SU-DHL-6 (cell line): ENCODE measurements around the gene SCFD2.

Experiments
- H2AFZ ChIP-seq: fragments of 200-600 bp; sonication (generic); 2 replicates; pipeline ENCODE4 v1.6.1; 2014; ENCODE audit warnings: low read depth, mild to moderate bottlenecking, moderate library complexity, mixed read lengths, antibody characterized with exemption, low read length; ENCODE audit not compliant: severe bottlenecking
- H3F3A ChIP-seq: fragments of 200-600 bp; shearing (Covaris generic); 2 replicates; pipeline ENCODE4 v1.6.0; 2016; ENCODE audit warnings: antibody characterized with exemption, mild to moderate bottlenecking; ENCODE audit not compliant: insufficient read depth
- H3K27ac ChIP-seq: fragments of 200-600 bp; sonication (generic); 2 replicates; pipeline ENCODE4 v1.5.1; 2016; ENCODE audit warnings: low read depth, mild to moderate bottlenecking, low read length, moderate library complexity, mixed read lengths
- H3K27me3 ChIP-seq: fragments of 200-600 bp; sonication (generic), shearing (Covaris generic); 2 replicates; pipeline ENCODE4 v1.6.0; 2014; ENCODE audit warnings: mild to moderate bottlenecking, low read length
- H3K36me3 ChIP-seq: fragments of 200-600 bp; sonication (generic); 2 replicates; pipeline ENCODE4 v1.6.1; 2014; ENCODE audit warnings: mild to moderate bottlenecking, low read length, mixed read lengths
- H3K4me2 ChIP-seq: fragments of 300-600, 200-600 bp; shearing (Covaris generic), sonication (generic); 2 replicates; pipeline ENCODE4 v1.6.0; 2014; ENCODE audit warnings: low read length, low read depth, mild to moderate bottlenecking; ENCODE audit not compliant: poor library complexity, severe bottlenecking
- H3K4me3 ChIP-seq: fragments of 200-600 bp; sonication (generic); 2 replicates; pipeline ENCODE4 v1.5.1; 2014; ENCODE audit warnings: antibody characterized with exemption, low read length, mild to moderate bottlenecking, mixed read lengths; ENCODE audit not compliant: insufficient read depth, poor library complexity, severe bottlenecking
- H3K79me2 ChIP-seq: fragments of 200-600 bp; sonication (generic); 2 replicates; pipeline ENCODE4 v1.6.1; 2014; ENCODE audit warnings: mild to moderate bottlenecking, low read length, moderate library complexity; ENCODE audit not compliant: insufficient read depth
- H3K9ac ChIP-seq: fragments of 200-600 bp; sonication (generic); 2 replicates; pipeline ENCODE4 v1.7.0; 2014; ENCODE audit warnings: mild to moderate bottlenecking, low read length
- H3K9me2 ChIP-seq: fragments of 200-600 bp; sonication (generic); replicated peaks from 2 replicates; pipeline ENCODE4 v1.6.1; 2014; ENCODE audit warnings: low read length; ENCODE audit not compliant: insufficient read depth
- H3K9me3 ChIP-seq: fragments of 200-600 bp; sonication (generic); 2 replicates; pipeline ENCODE4 v1.6.1; 2014; ENCODE audit warnings: low read length, mixed read lengths; ENCODE audit not compliant: insufficient read depth
- H4K20me1 ChIP-seq: fragments of 200-600 bp; sonication (generic); 2 replicates; pipeline ENCODE4 v1.6.1; 2014; ENCODE audit warnings: low read depth, mild to moderate bottlenecking, antibody characterized with exemption, low read length, moderate library complexity, mixed read lengths
- CTCF ChIP-seq: fragments of 200-600 bp; sonication (generic); IDR thresholded peaks from one replicate; pipeline ENCODE4 v1.5.1; 2017; ENCODE audit warnings: antibody characterized with exemption, mild to moderate bottlenecking, low read length, moderate library complexity; ENCODE audit not compliant: insufficient read depth, poor library complexity, severe bottlenecking
- EZH2phosphoT487 ChIP-seq: fragments of 200-600 bp; sonication (generic), shearing (Covaris generic); conservative IDR thresholded peaks from 2 replicates; pipeline ENCODE4 v1.6.1; 2018; ENCODE audit warnings: mild to moderate bottlenecking, antibody characterized with exemption, low read length, moderate library complexity, mixed read lengths

SCFD2 gene

GRCh38 chr4:52873861-52874343 is 492.0 kb downstream of the SCFD2 start:
- Histone ChIP-seq H3K9me2 (no peaks in the 10 kb centered on the region), H3K4me2 (no peak overlapping the region), H3K9me3 (no peaks in the 10 kb centered on the region), H3K4me3 (no peak overlapping the region), H3K27me3 (no peaks in the 10 kb centered on the region), H3K9ac (no peak overlapping the region), H4K20me1 (no peaks in the 10 kb centered on the region), H2AFZ (no peak overlapping the region), H3F3A (no peaks in the 10 kb centered on the region), H3K79me2 (no peaks in the 10 kb centered on the region), H3K27ac (no peak overlapping the region), H3K36me3 (no peaks in the 10 kb centered on the region)
- no peak for TF ChIP-seq CTCF
- no peak for TF ChIP-seq EZH2phosphoT487

- Histone ChIP-seq H3K9me3 (no peaks in the 10 kb centered on the region), H3K4me2 (no peak overlapping the region), H3K79me2 (no peaks in the 10 kb centered on the region), H3K4me3 (no peak overlapping the region), H3K27me3 (no peaks in the 10 kb centered on the region), H4K20me1 (no peaks in the 10 kb centered on the region), H3K27ac (no peak overlapping the region), H3F3A (no peaks in the 10 kb centered on the region), H2AFZ (no peak overlapping the region), H3K9ac (no peak overlapping the region), H3K9me2 (no peaks in the 10 kb centered on the region), H3K36me3 (no peaks in the 10 kb centered on the region)
- TF ChIP-seq EZH2phosphoT487 (no peak), CTCF (no peak)
Observed at GRCh38 chr4:52873191-52873590, 492.7 kb downstream of the SCFD2 start.

- Histone ChIP-seq H2AFZ (no peak overlapping the region), H4K20me1 (no peaks in the 10 kb centered on the region), H3K36me3 (no peaks in the 10 kb centered on the region), H3K9me2 (no peaks in the 10 kb centered on the region), H3F3A (no peaks in the 10 kb centered on the region), H3K9ac (no peak overlapping the region), H3K9me3 (no peaks in the 10 kb centered on the region), H3K79me2 (no peaks in the 10 kb centered on the region), H3K4me3 (no peak overlapping the region), H3K27me3 (no peaks in the 10 kb centered on the region), H3K27ac (no peak overlapping the region), H3K4me2 (no peak overlapping the region)
- TF ChIP-seq EZH2phosphoT487: no peak
- TF ChIP-seq CTCF: no peak
Observed at GRCh38 chr4:52870225-52870624, 495.6 kb downstream of the SCFD2 start.
